GM12865 (cell line): ENCODE results near the gene MACIR.

ENCODE experiments used
- DNase-seq: peaks from one replicate; pipeline ENCODE4 v3.0.0; 2010; ENCODE audit warnings: low read depth
- H3K4me3 ChIP-seq: 2 replicates; pipeline ENCODE4 v1.5.1; 2011; ENCODE audit warnings: mild to moderate bottlenecking, low read depth, low read length, control low read depth
- CTCF ChIP-seq: IDR thresholded peaks from 2 replicates; pipeline ENCODE4 v1.5.1; 2011; ENCODE audit warnings: low read length, control low read depth, low read depth, inconsistent platforms; ENCODE audit not compliant: insufficient read depth; ENCODE audit errors: missing control alignments

Gene MACIR

GRCh38 chr5:103245761-103246160 is 12.8 kb upstream of the MACIR start:
- no peak for TF ChIP-seq CTCF
- H3K4me3 ChIP-seq: no peak overlapping the region
- no peak for DNase-seq

GRCh38 chr5:103247118-103247517 is 11.4 kb upstream of the MACIR start:
- no peak for TF ChIP-seq CTCF

DNA sequence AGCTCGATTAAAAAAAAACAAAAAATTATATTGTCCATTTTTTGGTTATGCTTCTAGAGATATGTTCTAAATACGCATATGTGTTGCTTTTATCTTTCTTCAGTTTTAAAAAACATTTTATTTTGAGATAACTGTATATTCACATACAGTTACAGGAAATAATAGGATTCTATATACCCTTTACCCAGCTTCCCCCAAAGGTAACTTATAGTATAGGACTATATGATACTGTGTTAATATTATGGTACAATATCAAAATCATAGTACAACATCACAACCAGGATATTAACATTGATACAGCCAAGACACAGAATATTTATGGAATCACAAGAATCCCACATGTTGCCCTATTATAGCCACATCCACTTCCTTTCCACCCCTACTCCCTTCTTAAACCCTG is 9.5 kb upstream of the MACIR start:
- TF ChIP-seq CTCF: no peak
- no peak for DNase-seq
- no peak overlapping the region for H3K4me3 ChIP-seq

More at GRCh38 chr5:103247118-103247517, 11.4 kb upstream of the MACIR start:
- no peak overlapping the region for H3K4me3 ChIP-seq
- no peak for DNase-seq

DNA sequence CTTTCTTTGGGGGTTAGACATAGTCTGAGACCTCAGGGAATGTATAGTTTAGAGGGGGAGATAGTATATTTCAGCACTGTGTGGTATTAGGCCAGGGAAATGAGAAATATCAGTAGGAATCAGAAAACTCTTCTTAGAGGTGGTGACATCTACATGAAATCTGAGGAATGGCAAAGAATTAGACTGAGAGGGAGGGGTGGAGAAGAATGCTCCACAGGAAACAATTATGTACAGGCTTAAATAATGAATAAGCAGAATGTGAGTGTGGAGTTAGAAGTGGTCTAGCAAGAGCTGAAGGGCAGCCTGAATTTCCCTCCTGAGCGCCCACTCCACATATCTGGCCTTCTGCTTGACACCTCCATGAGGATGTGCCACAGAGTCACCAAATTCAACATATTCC is 3.6 kb upstream of the MACIR start:
- DNase-seq: no peak
- no peak for TF ChIP-seq CTCF
- H3K4me3 ChIP-seq: no peak overlapping the region

GRCh38 chr5:103255691-103256090 is 2.9 kb upstream of the MACIR start:
- DNase-seq: no peak
- no peak for TF ChIP-seq CTCF
- H3K4me3 ChIP-seq: no peak overlapping the region

- peak; percentile 33 for DNase-seq
- no peak overlapping the region for H3K4me3 ChIP-seq
- TF ChIP-seq CTCF: peak; percentile 26
Measured at GRCh38 chr5:103256178-103256577, 2.4 kb upstream of the MACIR start.

DNA sequence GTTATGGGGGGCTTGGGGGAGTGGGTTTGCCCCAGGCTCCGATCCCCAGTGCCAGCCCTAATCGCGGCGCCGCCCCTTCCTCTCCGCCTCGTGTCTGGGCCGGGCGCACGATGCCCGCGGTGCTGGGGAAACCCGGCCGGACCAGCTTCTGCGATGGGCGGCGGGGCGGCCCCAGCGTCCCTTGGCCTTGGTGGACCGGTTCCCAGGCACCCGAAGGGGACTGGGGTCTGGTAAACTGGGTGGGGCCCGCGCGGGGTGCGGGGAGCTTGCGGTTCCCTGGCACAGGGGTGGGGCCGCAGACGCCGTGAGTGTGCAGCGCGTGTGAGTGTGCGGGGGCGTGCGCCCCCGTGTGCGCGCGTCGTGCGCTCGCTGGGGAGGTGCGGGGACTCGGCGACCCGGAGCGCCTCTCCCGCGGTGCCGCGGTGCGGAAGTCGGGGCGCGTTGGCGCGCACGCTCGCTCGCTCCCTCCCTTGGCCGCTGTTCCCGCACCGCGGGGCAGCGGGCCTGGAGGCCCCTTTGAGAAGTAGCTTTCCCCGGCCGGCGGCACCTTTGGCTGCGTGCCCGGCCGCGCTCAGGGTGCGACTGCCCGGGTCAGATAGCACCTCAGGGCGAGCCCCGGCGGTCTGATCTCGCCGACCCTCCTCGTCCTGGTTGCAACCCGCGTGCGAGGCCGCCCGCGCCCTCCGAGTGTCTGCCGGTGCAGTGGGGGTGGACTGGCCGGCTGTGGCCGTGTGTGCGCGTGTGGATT is 568 bp downstream of the MACIR start:
- TF ChIP-seq CTCF: no peak
- peak; percentile 83 for DNase-seq
- peak overlapping the region; percentile 99 for H3K4me3 ChIP-seq
